ENCODE results near the gene PRKN.

PRKN gene

GRCh38 chr6:161649841-161650240 lies 1077.7 kb downstream of the PRKN start:
- DNase-seq (ENCODE audit: low read depth) = no peak

- no peak for DNase-seq (ENCODE audit: low read depth)
Observed at GRCh38 chr6:161649068-161649467, 1078.5 kb downstream of the PRKN start.

GRCh38 chr6:161647234-161647633 lies 1080.3 kb downstream of the PRKN start:
- no peak for DNase-seq (ENCODE audit: low read depth)

- DNase-seq (ENCODE audit: low read depth) = no peak
Observed at GRCh38 chr6:161644521-161644920, 1083.0 kb downstream of the PRKN start.

- DNase-seq (ENCODE audit: low read depth) = no peak
Observed at GRCh38 chr6:161641175-161641574, 1086.4 kb downstream of the PRKN start.

GRCh38 chr6:161639772-161640171 lies 1087.8 kb downstream of the PRKN start:
- no peak for DNase-seq (ENCODE audit: low read depth)

GRCh38 chr6:161637658-161638057 lies 1089.9 kb downstream of the PRKN start:
- no peak for DNase-seq (ENCODE audit: low read depth)

GRCh38 chr6:161636882-161637430 lies 1090.6 kb downstream of the PRKN start:
- no peak for DNase-seq (ENCODE audit: low read depth)

GRCh38 chr6:161635975-161636374 lies 1091.6 kb downstream of the PRKN start:
- no peak for DNase-seq (ENCODE audit: low read depth)

- DNase-seq (ENCODE audit: low read depth) = no peak
Observed at GRCh38 chr6:161634916-161635315, 1092.7 kb downstream of the PRKN start.

GRCh38 chr6:161631676-161632194 lies 1095.8 kb downstream of the PRKN start:
- DNase-seq (ENCODE audit: low read depth) = no peak

GRCh38 chr6:161630674-161631073 lies 1096.9 kb downstream of the PRKN start:
- no peak for DNase-seq (ENCODE audit: low read depth)

GRCh38 chr6:161626132-161626676 lies 1101.4 kb downstream of the PRKN start:
- DNase-seq (ENCODE audit: low read depth) = no peak

GRCh38 chr6:161624111-161624510 lies 1103.5 kb downstream of the PRKN start:
- DNase-seq (ENCODE audit: low read depth) = no peak

- DNase-seq (ENCODE audit: low read depth) = no peak
Observed at GRCh38 chr6:161622779-161623178, 1104.8 kb downstream of the PRKN start.

- peak; percentile 61 for DNase-seq (ENCODE audit: low read depth)
Observed at GRCh38 chr6:161618831-161619454, 1108.6 kb downstream of the PRKN start.

GRCh38 chr6:161613711-161614110 lies 1113.9 kb downstream of the PRKN start:
- no peak for DNase-seq (ENCODE audit: low read depth)

- DNase-seq (ENCODE audit: low read depth) = no peak
Observed at GRCh38 chr6:161608771-161609170, 1118.8 kb downstream of the PRKN start.

- DNase-seq (ENCODE audit: low read depth) = no peak
Observed at GRCh38 chr6:161607696-161608297, 1119.8 kb downstream of the PRKN start.

- DNase-seq (ENCODE audit: low read depth) = no peak
Observed at GRCh38 chr6:161602359-161602758, 1125.2 kb downstream of the PRKN start.

GRCh38 chr6:161598896-161599295 lies 1128.7 kb downstream of the PRKN start:
- DNase-seq (ENCODE audit: low read depth) = no peak

- no peak for DNase-seq (ENCODE audit: low read depth)
Observed at GRCh38 chr6:161596807-161597520, 1130.6 kb downstream of the PRKN start.

- no peak for DNase-seq (ENCODE audit: low read depth)
Observed at GRCh38 chr6:161594412-161594811, 1133.2 kb downstream of the PRKN start.

Data from ELR (cell line).